ENCODE data around the gene SWAP70. TPM values are rescaled to one million over a fixed set of nuclear protein-coding genes. Genes with fewer than 3 reads are reported as not detected.

SWAP70 gene
- total RNA-seq, 3 donors from 2014 or later (not counting 1 experiment from before 2014, with no cell fraction given), result 11.8 to 14.0 (median 11.9) TPM

GRCh38 chr11:9687711-9688477 lies 24.0 kb downstream of the SWAP70 start:
- Histone ChIP-seq H3K27ac (ENCODE audit: low read length) (peak overlapping the region; percentile 68), H3K4me3 (ENCODE audit: low read length) (no peak overlapping the region), H3K27me3 (ENCODE audit: control insufficient read depth, insufficient read depth, low read length) (no peaks in the 10 kb centered on the region), H3K36me3 (ENCODE audit: control insufficient read depth, insufficient read depth, low read length) (no peaks in the 10 kb centered on the region), H3K4me1 (ENCODE audit: control insufficient read depth, insufficient read depth, low read length) (peaks cover 13% of the 10 kb centered on the region), H3K9me3 (ENCODE audit: control insufficient read depth, insufficient read depth, low read length) (no peaks in the 10 kb centered on the region)
- no peak overlapping the region for H3K27ac Mint-ChIP-seq
- TF ChIP-seq, protein P1, sequence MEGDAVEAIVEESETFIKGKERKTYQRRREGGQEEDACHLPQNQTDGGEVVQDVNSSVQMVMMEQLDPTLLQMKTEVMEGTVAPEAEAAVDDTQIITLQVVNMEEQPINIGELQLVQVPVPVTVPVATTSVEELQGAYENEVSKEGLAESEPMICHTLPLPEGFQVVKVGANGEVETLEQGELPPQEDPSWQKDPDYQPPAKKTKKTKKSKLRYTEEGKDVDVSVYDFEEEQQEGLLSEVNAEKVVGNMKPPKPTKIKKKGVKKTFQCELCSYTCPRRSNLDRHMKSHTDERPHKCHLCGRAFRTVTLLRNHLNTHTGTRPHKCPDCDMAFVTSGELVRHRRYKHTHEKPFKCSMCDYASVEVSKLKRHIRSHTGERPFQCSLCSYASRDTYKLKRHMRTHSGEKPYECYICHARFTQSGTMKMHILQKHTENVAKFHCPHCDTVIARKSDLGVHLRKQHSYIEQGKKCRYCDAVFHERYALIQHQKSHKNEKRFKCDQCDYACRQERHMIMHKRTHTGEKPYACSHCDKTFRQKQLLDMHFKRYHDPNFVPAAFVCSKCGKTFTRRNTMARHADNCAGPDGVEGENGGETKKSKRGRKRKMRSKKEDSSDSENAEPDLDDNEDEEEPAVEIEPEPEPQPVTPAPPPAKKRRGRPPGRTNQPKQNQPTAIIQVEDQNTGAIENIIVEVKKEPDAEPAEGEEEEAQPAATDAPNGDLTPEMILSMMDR (IDR thresholded peaks at IDR 0.05), result no peak
- no peak overlapping the region for H3K4me3 Mint-ChIP-seq
- 96% methylated on average over 2 of the region's 2 CpGs for WGBS (ENCODE audit: insufficient coverage)
- no peaks in the 10 kb centered on the region for H3K27me3 Mint-ChIP-seq (ENCODE audit: low read depth in 2 of 2)
- no peaks in the 10 kb centered on the region for H3K36me3 Mint-ChIP-seq
- intact Hi-C loops (cut with micrococcal nuclease), result no loop called here
- DNase-seq, result no peak
- no peak for ATAC-seq
- no peaks in the 10 kb centered on the region for H3K4me1 Mint-ChIP-seq
- no peaks in the 10 kb centered on the region for H3K9me3 Mint-ChIP-seq

DNA sequence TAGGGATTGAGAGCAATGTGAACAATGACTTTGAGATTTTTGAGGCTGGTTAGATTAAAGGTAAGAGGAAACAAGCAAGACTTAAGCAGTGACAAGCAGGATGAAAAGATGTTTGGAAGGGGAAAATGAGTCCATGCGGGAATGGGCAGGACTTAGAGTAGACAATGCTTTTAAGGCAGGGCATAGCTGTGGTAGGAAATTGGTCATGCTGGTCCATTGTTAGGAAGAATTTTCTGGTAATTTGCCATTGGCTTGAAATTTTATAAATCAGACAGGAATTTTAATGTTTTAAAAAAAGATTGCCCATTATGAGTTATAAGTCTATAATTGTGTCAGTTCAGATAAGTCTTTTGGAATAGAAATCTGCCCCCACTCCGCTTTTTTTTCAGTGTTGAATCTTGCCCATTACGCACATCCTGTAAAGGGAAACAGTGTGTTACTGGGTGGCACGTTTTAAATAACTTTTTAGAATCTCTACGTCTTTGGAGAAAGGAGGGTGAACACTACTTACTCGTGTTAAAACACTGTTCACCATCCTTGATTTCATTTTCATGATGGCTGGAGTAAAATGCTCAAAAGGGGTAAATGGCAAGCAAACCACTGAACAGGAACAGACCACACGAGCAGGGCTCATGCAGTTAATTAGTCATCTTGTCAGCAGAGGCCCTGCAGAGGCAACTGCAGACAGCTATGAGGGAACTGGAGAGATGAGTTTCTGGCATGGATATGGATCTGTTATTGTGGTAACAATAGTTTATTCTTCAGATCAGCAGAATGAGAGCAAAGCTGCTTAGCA lies 25.0 kb downstream of the SWAP70 start:
- H3K4me3 Mint-ChIP-seq, result no peak overlapping the region
- no peaks in the 10 kb centered on the region for H3K27me3 Mint-ChIP-seq (ENCODE audit: low read depth in 2 of 2)
- H3K27me3 ChIP-seq (ENCODE audit: control insufficient read depth, insufficient read depth, low read length), result no peaks in the 10 kb centered on the region
- H3K36me3 Mint-ChIP-seq, result no peaks in the 10 kb centered on the region
- peaks cover 13% of the 10 kb centered on the region for H3K4me1 ChIP-seq (ENCODE audit: control insufficient read depth, insufficient read depth, low read length)
- WGBS (ENCODE audit: insufficient coverage), result 37% methylated on average over 6 of the region's 7 CpGs
- peak; percentile 73 to 85 (median 83) for ATAC-seq
- H3K36me3 ChIP-seq (ENCODE audit: control insufficient read depth, insufficient read depth, low read length), result no peaks in the 10 kb centered on the region
- H3K9me3 ChIP-seq (ENCODE audit: control insufficient read depth, insufficient read depth, low read length), result no peaks in the 10 kb centered on the region
- DNase-seq, result peak in 1 of 2 donors; percentile 18
- intact Hi-C loops (cut with micrococcal nuclease), result no loop called here
- TF ChIP-seq, protein P1 (IDR thresholded peaks at IDR 0.05), result no peak
- no peaks in the 10 kb centered on the region for H3K9me3 Mint-ChIP-seq
- peak overlapping the region; percentile 68 for H3K27ac ChIP-seq (ENCODE audit: low read length)
- no peak overlapping the region for H3K4me3 ChIP-seq (ENCODE audit: low read length)
- no peak overlapping the region for H3K27ac Mint-ChIP-seq
- no peaks in the 10 kb centered on the region for H3K4me1 Mint-ChIP-seq

- Mint-ChIP-seq H3K27me3 (ENCODE audit: low read depth in 2 of 2) (no peaks in the 10 kb centered on the region), H3K27ac (no peak overlapping the region), H3K9me3 (no peaks in the 10 kb centered on the region), H3K36me3 (no peaks in the 10 kb centered on the region), H3K4me3 (no peak overlapping the region), H3K4me1 (no peaks in the 10 kb centered on the region)
- ATAC-seq, result no peak
- no peak for DNase-seq
- Histone ChIP-seq H3K9me3 (ENCODE audit: control insufficient read depth, insufficient read depth, low read length) (no peaks in the 10 kb centered on the region), H3K4me3 (ENCODE audit: low read length) (no peak overlapping the region), H3K4me1 (ENCODE audit: control insufficient read depth, insufficient read depth, low read length) (peaks cover 13% of the 10 kb centered on the region), H3K27me3 (ENCODE audit: control insufficient read depth, insufficient read depth, low read length) (no peaks in the 10 kb centered on the region), H3K27ac (ENCODE audit: low read length) (peak overlapping the region; percentile 68), H3K36me3 (ENCODE audit: control insufficient read depth, insufficient read depth, low read length) (no peaks in the 10 kb centered on the region)
- intact Hi-C loops (cut with micrococcal nuclease), result no loop called here
- TF ChIP-seq, protein P1 (IDR thresholded peaks at IDR 0.05), result no peak
- 83% methylated on average over 4 of the region's 5 CpGs for WGBS (ENCODE audit: insufficient coverage)
Measured at GRCh38 chr11:9689721-9690120, 25.8 kb downstream of the SWAP70 start.

All from natural killer cell (primary cell).